Measurements from ENCODE around the gene MOV10L1. TPM values are rescaled to one million over a fixed set of nuclear protein-coding genes. Genes with fewer than 3 reads are reported as not detected.

MOV10L1 gene
- total RNA-seq, 1 experiment from 2014 or later: not detected

DNA sequence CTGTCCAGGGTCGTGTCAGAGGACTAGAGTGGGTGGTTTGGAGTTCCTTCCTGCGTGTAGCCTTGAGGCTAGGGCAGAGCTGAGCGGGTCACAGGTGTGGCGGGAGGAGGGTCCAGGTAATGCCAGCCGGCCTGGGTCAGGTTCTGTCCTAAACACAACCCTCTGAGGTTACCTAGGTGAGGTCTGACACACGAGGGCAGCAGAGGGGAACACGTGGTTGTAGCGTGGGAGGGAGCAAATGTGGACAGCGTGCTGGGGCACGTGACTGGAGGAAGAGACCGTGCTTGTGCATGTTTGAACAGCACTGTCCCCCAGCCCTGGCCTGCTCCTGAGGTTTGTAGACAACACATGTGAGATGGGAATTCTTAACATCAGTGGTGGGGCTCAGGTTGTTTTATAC, 13.1 kb downstream of the MOV10L1 start:
- TF ChIP-seq EZH2 (IDR thresholded peaks at IDR 0.05; ENCODE audit: borderline replicate concordance, low read depth, low read length, poor library complexity, severe bottlenecking): no peak
- H3K9me3 ChIP-seq (ENCODE audit: low read depth, low read length, poor library complexity, severe bottlenecking): no peaks in the 10 kb centered on the region
- intact Hi-C loops (cut with micrococcal nuclease; ENCODE audit: unreplicated experiment): no loop called here
- POLR2A ChIA-PET (ENCODE audit: low non-redundant PET): no interaction called here
- CTCF ChIA-PET: no interaction called here
- no TSS peak for BruUV-seq (replicated peaks)
- H3K4me3 ChIP-seq (ENCODE audit: low read depth, low read length, poor library complexity, severe bottlenecking): no peak overlapping the region
- no peaks in the 10 kb centered on the region for H3K27me3 ChIP-seq (replicated peaks; ENCODE audit: insufficient read depth, low read depth, low read length, poor library complexity)
- H3K27ac ChIP-seq (ENCODE audit: low read depth, low read length, poor library complexity, severe bottlenecking): no peak overlapping the region
- no peaks in the 10 kb centered on the region for H3K36me3 ChIP-seq (ENCODE audit: insufficient read depth, low read length, poor library complexity, severe bottlenecking)
- H3K4me1 ChIP-seq (ENCODE audit: insufficient read depth, low read length, poor library complexity, severe bottlenecking): no peaks in the 10 kb centered on the region
- DNase-seq (ENCODE audit: low spot score): no peak

DNA sequence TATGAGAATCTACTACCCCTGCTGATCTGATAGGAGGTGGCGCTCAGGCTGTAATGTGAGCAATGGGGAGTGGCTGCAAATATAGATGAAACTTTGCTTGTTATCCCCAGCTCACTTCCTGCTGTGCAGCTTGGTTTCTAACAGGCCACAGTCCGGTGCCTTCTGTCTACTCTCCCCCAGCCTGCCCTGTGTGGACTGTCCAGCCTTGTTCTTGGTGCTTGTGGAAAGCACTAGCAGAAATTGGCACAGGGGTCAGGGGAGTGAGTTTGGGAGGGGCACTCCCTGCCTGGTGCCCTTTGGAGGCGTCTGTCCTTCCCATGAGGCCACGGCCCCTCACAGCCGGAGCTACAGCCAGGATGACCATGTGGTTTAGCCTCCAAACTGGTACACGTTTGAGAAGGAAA, 14.3 kb downstream of the MOV10L1 start:
- Histone ChIP-seq H3K9me3 (ENCODE audit: low read depth, low read length, poor library complexity, severe bottlenecking) (no peaks in the 10 kb centered on the region), H3K4me3 (ENCODE audit: low read depth, low read length, poor library complexity, severe bottlenecking) (no peak overlapping the region), H3K36me3 (ENCODE audit: insufficient read depth, low read length, poor library complexity, severe bottlenecking) (no peaks in the 10 kb centered on the region), H3K4me1 (ENCODE audit: insufficient read depth, low read length, poor library complexity, severe bottlenecking) (no peaks in the 10 kb centered on the region), H3K27me3 (replicated peaks; ENCODE audit: insufficient read depth, low read depth, low read length, poor library complexity) (no peaks in the 10 kb centered on the region), H3K27ac (ENCODE audit: low read depth, low read length, poor library complexity, severe bottlenecking) (no peak overlapping the region)
- BruUV-seq (replicated peaks): no TSS peak
- CTCF ChIA-PET: no interaction called here
- POLR2A ChIA-PET (ENCODE audit: low non-redundant PET): no interaction called here
- TF ChIP-seq EZH2 (IDR thresholded peaks at IDR 0.05; ENCODE audit: borderline replicate concordance, low read depth, low read length, poor library complexity, severe bottlenecking): no peak
- TF ChIP-seq, protein P1, sequence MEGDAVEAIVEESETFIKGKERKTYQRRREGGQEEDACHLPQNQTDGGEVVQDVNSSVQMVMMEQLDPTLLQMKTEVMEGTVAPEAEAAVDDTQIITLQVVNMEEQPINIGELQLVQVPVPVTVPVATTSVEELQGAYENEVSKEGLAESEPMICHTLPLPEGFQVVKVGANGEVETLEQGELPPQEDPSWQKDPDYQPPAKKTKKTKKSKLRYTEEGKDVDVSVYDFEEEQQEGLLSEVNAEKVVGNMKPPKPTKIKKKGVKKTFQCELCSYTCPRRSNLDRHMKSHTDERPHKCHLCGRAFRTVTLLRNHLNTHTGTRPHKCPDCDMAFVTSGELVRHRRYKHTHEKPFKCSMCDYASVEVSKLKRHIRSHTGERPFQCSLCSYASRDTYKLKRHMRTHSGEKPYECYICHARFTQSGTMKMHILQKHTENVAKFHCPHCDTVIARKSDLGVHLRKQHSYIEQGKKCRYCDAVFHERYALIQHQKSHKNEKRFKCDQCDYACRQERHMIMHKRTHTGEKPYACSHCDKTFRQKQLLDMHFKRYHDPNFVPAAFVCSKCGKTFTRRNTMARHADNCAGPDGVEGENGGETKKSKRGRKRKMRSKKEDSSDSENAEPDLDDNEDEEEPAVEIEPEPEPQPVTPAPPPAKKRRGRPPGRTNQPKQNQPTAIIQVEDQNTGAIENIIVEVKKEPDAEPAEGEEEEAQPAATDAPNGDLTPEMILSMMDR (conservative IDR thresholded peaks at IDR 0.05; ENCODE audit: low read depth, low read length): no peak
- intact Hi-C loops (cut with micrococcal nuclease; ENCODE audit: unreplicated experiment): no loop called here
- DNase-seq (ENCODE audit: low spot score): no peak

DNA sequence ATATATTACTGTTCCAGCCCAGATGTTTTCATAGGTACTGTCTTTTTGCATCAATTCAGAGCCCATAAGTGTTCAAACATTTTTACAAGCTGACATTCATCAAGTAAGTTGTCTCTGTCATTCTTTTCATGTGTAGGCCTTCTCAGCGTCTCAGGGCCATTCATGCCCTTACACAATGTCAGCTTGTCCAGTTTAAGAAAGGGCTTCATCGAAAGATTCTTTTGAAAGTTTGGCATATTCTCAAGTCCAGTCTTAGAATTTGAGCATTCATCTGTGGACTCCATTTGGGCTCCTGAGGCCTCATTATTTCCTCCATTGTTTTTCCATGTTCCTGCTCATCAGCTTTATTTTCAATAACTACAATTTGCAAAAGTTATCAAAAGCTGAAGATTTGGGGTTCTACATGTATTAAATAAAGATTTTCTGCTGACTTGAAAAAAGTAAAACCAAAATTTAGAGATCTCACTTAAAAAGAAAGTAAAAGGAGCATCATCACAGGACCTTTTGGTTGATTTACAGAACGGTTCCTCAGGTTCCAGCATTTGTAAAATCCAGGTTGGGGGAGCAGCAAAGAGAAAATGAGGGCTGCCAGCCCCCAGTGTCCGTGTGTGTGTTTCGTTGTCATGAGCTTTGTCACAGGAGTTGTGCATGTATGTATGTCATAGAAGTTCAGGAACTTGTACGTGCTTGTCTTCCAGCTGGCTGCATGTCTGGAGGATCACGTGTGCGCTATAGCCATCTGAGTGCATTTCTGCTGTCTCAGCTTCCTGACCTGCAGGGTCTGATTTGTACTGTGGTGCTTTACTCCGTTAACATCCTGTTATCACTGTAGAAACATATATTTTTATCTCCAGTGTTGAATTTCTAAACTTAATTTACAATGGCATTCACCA, 15.6 kb downstream of the MOV10L1 start:
- Histone ChIP-seq H3K4me3 (ENCODE audit: low read depth, low read length, poor library complexity, severe bottlenecking) (no peak overlapping the region), H3K4me1 (ENCODE audit: insufficient read depth, low read length, poor library complexity, severe bottlenecking) (no peaks in the 10 kb centered on the region), H3K36me3 (ENCODE audit: insufficient read depth, low read length, poor library complexity, severe bottlenecking) (no peaks in the 10 kb centered on the region), H3K27ac (ENCODE audit: low read depth, low read length, poor library complexity, severe bottlenecking) (no peak overlapping the region), H3K9me3 (ENCODE audit: low read depth, low read length, poor library complexity, severe bottlenecking) (no peaks in the 10 kb centered on the region), H3K27me3 (replicated peaks; ENCODE audit: insufficient read depth, low read depth, low read length, poor library complexity) (no peaks in the 10 kb centered on the region)
- TF ChIP-seq, protein P1 (conservative IDR thresholded peaks at IDR 0.05; ENCODE audit: low read depth, low read length): no peak
- no peak for TF ChIP-seq EZH2 (IDR thresholded peaks at IDR 0.05; ENCODE audit: borderline replicate concordance, low read depth, low read length, poor library complexity, severe bottlenecking)
- ChIA-PET POLR2A (ENCODE audit: low non-redundant PET) (no interaction called here), CTCF (no interaction called here)
- no TSS peak for BruUV-seq (replicated peaks)
- DNase-seq (ENCODE audit: low spot score): no peak
- intact Hi-C loops (cut with micrococcal nuclease; ENCODE audit: unreplicated experiment): no loop called here

DNA sequence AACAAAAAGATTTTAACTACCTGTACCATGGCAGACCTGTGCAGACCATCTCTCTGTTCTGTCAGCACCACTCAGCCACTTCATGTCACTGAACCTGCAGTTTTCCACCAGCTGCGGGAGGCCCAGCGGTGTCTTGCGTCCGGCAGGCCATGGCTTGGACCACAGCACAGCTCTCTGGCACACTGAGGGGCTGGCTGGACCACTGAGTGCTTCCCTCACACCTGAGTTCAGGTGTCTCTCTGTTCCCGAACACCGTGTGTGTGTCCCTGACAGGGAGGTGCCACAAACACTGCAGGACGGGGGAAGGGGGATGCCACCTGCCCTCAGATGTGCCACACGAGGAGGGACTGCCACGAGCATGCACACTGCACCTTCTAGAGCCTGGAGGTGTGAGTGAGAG, 17.7 kb downstream of the MOV10L1 start:
- ChIA-PET POLR2A (ENCODE audit: low non-redundant PET) (no interaction called here), CTCF (no interaction called here)
- Histone ChIP-seq H3K27me3 (replicated peaks; ENCODE audit: insufficient read depth, low read depth, low read length, poor library complexity) (no peaks in the 10 kb centered on the region), H3K27ac (ENCODE audit: low read depth, low read length, poor library complexity, severe bottlenecking) (no peak overlapping the region), H3K4me3 (ENCODE audit: low read depth, low read length, poor library complexity, severe bottlenecking) (no peak overlapping the region), H3K4me1 (ENCODE audit: insufficient read depth, low read length, poor library complexity, severe bottlenecking) (no peaks in the 10 kb centered on the region), H3K36me3 (ENCODE audit: insufficient read depth, low read length, poor library complexity, severe bottlenecking) (no peaks in the 10 kb centered on the region), H3K9me3 (ENCODE audit: low read depth, low read length, poor library complexity, severe bottlenecking) (no peaks in the 10 kb centered on the region)
- TF ChIP-seq, protein P1 (conservative IDR thresholded peaks at IDR 0.05; ENCODE audit: low read depth, low read length): no peak
- no peak for TF ChIP-seq EZH2 (IDR thresholded peaks at IDR 0.05; ENCODE audit: borderline replicate concordance, low read depth, low read length, poor library complexity, severe bottlenecking)
- BruUV-seq (replicated peaks): no TSS peak
- DNase-seq (ENCODE audit: low spot score): no peak
- intact Hi-C loops (cut with micrococcal nuclease; ENCODE audit: unreplicated experiment): no loop called here
